Suppressor macrophage treated with lipopolysaccharide for 4 hours (primary cell): ENCODE measurements around the gene MEOX1.

Source experiments
- DNase-seq: peaks from one replicate; pipeline ENCODE4 v3.0.0-alpha.2; 2020

The MEOX1 gene

GRCh38 chr17:43652124-43652480, 9.6 kb downstream of the MEOX1 start:
- DNase-seq, result no peak

DNA sequence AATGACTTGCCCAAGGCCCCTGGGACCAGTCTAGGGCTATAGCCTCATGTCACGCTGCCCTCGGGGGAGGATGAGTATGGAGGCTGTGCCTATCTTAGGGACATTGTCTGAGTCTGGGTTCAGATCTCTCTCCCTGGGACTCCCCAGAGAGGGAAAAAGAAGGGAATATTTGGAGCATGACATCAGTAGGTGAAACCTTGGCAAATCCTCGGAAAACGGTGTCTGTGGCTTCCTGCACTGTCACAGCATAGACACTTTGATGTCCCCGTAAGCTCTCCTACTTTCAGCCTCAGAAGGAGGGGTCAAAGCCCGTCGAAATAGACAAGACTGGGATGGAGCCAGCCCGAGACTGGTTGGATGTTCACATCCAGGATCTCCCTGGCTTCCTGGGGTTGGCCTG, 11.3 kb downstream of the MEOX1 start:
- no peak for DNase-seq

DNA sequence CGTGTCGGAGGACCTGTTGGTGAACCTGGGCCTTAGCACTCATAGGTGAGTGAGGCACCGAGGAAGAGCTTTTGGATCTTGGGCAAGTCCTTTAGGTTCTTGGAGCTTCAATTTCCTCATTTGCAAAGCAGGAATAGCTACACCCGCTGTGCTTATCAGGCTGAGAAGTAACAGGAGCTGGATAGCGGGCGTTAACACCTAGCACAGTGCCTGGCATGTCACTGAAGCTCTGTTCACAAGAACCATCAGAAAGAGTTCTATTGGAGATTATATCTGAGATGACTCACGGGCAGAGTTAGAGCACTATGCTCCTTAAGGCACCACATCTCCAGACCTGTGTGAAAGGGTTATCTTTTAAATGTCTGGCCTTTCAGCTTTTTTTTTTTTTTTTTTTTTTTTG, 12.8 kb downstream of the MEOX1 start:
- DNase-seq, result no peak

DNA sequence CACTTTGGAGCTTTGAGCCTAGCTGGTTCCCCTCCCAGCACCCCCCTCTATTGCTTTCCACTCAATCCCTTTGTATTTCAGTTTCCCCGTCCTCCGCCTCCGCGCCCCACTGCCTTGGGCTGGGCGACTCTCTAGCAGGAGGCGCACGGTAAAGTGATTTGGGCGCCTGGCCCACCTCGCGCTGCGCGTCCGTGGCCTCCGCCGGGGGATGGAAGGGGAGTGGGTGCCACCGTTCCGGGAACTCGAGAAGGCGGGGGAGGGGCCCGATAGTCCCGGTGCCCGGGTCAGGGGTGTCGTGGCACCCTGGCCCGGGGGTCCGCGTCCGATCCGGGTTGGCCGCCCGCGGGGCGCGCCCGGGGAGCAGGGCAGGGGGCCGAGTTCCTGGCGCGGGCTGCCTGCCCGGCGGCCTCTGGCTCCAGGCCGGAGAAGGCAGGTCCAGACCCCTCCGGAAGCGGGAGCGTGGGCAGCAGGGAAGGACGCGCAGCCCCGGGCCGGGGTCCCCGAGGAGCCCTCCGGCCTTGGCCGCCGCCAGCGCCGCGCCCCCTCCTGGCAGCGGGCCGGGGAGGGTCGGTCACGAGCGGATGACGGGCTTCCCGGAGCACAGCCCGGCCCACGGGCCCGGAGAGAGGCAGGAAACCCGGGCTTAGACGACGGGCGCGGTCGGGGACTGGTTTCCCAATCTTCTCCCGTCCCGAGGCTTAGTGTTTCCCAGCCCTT, 15.8 kb downstream of the MEOX1 start:
- peak; percentile 83 for DNase-seq

DNA sequence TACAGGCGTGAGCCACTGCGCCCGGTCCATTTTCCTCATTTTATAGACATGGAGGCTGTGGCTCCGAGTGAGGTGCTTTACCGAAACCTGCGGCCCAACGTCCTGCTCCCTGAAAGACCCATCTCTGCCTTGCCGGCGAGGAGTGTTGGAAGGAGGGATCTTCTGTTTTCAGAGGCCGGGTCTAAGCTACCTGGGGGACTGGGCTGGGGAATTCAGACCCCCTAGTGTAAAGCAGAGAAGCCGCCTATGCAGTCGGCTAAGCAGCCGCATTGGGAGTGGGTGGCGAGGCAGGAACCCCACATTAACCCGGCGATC, 16.3 kb downstream of the MEOX1 start:
- no peak for DNase-seq

- DNase-seq, result no peak
These were observed 17.6 kb downstream of the MEOX1 start for GRCh38 chr17:43644081-43644480.

DNA sequence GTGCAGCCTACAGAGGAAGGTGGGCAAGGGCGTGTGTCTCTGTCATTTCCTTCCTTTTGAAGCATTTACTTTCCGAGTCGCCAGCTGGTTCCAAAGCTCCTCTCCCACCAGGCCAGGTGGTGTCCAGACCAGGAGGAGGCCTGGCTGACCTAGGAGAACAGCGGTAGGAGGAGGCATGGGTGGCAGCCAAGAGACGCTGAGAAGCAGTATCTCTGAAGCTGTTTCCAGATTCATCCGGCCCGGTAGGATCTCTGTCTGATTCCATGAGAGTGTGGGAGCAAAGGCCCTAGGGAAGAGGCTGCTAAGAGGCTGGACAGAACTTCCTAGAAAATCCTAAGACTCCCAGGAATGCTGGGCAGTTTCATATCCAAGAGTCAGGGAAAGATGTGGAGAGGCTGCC, 20.3 kb downstream of the MEOX1 start:
- no peak for DNase-seq

GRCh38 chr17:43640491-43641252, 21.1 kb downstream of the MEOX1 start:
- no peak for DNase-seq

DNA sequence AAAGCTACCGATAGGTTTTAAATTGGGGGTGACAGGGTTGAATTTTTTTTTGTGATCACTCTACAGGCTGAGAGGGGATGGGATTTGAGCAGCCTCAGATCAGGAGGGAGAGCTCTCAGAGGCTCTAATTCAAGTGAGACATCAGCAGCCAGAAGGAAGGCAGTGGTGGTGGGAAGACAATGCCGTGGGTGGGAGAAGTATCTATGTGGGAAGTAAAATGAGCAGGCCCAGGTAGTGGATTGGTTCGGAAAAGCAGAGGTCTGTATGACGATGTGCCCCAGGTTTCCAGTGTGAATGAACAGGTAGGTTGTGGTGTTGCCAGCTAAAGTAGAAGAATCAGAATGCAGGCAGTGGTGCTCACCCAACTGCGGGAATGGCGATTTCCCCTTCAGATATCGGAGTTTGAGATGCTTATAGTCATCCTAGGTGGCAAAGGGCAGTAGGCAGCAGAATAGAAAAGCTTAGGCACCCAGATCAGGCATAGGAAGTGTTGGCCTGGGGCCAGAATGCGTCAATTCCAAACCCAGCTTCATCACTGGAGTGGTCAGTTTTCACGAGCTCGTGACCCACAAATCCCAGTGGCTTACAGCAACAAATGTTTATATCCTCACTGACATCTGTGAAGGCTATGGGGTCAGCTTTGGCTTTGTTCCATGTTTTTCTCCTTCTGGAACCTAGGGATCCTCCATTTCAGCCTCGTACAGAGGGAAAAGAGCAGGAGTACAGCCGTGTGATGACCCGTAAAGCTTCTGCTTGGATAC, 24.0 kb downstream of the MEOX1 start:
- DNase-seq, result no peak

GRCh38 chr17:43636426-43636825, 25.3 kb downstream of the MEOX1 start:
- DNase-seq, result no peak

DNA sequence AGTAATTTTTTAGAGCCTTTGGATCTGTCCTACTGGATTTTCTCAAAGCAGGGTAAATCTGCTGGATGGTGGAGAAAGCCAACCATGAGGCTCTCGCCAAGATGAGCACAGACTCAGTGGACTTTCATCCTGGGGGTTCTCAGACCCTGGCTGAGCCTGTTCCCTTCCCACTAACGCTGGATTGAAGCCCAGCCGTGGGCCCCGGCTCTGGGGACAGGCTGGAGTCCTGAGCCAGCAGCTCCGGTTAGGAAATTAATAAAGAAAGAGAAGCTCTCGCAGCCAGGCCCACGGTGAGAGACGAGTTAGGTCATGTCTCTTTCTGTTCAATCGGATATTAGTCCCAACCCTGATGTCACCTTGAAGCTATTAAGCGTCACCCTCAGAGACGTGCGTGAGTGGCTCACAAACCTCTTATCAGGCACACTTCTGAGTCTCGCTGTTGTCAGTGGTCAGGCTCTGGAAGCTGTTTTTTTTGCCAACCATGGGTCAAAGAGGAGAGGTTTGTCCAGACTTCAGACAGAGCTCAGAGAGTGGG, 27.1 kb downstream of the MEOX1 start:
- no peak for DNase-seq

DNA sequence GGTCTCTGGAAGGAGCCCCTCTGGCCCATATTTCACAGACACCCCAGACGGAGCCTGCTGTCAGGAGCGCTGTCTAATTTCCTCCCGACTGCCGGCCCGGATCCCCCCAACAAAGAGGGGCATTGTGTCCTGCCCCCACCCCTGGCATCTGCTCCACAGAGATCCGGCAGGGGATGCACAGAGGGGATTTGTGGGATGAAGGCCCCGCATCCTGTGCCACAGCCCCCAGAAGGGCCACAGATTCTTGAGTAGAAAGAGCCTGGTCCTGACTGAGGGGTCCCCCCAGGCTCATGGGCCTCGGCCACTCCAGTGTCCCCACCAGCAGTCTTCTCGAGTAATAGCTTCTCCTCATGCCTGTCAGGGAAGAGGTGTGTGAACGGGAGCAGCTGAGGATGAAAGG, 29.5 kb downstream of the MEOX1 start:
- DNase-seq, result no peak

- no peak for DNase-seq
These were observed 30.3 kb downstream of the MEOX1 start for GRCh38 chr17:43631429-43631828.

DNA sequence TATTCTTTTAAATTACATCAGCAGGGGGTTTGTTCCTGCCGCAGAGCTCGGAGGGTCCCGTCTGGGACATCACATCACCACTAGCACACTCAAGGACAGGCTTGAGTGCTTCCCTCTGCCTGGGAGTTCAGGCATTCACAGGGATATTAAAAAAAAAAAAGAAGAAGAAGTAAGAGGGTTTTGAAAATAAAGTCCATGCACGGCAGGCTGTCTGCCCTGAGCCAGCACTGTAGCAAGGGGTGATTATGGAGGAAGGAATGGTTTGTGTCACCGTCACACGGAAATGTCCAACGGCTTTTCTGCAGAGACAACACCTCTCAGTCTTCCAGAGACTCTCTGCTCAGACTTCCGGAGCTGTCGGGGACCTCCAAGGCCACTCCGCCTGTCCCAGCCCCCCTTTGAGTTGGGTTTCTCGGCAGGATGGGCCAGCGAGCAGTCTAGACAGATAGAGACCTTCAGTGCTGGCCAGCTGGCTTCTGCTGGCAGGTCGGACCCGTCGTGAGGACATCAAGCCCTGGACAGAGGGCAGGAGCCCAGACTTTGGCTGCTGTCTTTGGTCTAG, 33.6 kb downstream of the MEOX1 start:
- DNase-seq, result no peak

DNA sequence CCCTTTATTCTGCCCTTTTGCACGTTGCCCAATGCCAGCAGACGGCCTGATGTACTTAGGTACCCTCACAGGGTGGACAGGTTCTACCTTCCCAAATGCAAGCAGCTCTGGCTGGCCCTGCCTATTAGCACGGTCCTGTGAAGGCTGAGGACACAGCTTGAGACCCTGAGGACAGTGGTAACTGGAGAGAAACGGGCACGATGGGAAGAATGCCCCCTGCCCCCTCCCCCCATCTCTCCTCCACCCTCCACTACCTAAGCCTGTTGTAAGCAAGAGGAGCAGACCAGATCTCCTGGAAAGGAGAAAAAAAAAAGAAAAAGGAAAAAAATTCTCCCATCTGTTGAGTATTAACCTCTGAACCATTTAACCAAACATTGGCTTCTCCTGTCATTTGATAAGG, 34.1 kb downstream of the MEOX1 start:
- DNase-seq, result no peak

DNA sequence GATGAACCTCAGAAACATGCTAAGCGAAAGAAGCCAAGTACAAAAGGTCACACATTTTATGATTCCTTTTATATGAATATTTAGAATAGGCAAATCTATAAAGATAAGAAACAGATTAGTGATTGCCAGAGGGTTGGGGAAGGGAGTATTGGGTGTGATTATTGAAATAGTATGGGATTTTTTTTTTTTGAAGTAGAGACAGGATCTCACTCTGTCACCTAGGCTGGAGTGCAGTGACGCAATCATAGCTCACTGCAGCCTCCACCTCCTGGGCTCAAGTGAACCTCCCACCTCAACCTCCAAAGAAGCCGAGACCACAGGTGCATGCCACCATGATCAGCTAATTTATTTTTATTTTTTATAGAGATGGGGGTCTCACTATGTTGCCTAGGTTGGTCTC, 35.7 kb downstream of the MEOX1 start:
- no peak for DNase-seq

- DNase-seq, result peak; percentile 11
These were observed 36.1 kb downstream of the MEOX1 start for GRCh38 chr17:43625606-43626005.

DNA sequence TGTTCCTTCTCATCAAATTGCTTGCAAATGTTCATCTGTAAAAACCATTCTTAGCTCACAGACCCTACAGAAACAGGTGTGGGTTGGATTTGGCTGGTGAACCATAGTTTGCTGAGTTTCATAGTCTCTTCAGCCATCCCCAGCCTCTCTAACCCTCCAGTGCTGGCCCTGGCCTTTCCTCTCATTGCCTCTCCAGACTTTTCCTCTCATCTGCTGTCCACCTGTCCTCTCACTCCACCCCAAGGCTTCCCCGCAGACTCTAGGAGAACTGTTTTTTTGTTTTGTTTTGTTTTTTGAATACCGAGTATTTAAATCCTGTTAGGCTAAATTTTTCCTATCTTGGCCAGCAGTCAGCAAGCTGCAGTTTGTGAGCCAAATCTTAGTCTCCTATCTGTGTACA, 41.1 kb downstream of the MEOX1 start:
- no peak for DNase-seq

- DNase-seq, result no peak
These were observed 41.6 kb downstream of the MEOX1 start for GRCh38 chr17:43620147-43620546.

DNA sequence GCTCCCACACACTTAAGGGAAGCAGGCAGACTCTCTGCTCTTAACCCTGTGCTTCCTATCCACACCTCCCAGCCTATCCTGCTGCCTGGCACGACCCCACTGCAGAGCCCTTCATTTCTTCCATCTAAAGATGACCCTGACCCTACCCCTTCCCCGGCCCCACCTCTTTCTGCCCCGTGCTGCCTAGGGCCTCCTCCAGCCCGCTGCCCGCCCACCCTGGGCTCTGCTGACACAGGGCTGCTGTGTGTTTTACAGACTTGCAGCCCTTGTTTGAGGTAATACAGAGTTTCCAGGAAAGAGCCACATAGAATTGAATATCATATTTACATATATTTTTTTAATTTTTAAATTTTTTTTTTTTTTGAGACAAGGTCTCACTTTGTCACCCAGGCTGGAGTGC, 42.0 kb downstream of the MEOX1 start:
- DNase-seq, result no peak

DNA sequence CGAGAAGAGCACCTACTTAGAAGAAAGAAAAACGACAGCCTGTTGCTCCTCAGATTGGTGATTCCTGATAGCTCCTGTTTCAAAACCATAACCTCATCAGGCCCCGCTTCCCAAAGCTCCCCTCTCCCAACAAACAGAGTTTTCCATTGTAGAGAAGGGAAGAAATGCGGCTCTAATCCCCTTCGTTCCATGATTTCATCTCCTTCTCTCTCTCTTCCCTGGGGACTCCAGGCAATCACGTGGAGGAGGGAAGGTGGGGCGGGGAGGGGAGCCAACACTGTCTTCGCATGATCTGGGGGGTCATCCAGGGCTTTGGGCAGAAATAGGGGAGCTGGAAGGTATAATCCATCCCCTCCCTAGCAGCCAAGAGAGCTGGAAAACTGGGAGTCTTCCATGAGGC, 43.4 kb downstream of the MEOX1 start:
- DNase-seq, result no peak

GRCh38 chr17:43616852-43617251, 44.9 kb downstream of the MEOX1 start:
- DNase-seq, result no peak

DNA sequence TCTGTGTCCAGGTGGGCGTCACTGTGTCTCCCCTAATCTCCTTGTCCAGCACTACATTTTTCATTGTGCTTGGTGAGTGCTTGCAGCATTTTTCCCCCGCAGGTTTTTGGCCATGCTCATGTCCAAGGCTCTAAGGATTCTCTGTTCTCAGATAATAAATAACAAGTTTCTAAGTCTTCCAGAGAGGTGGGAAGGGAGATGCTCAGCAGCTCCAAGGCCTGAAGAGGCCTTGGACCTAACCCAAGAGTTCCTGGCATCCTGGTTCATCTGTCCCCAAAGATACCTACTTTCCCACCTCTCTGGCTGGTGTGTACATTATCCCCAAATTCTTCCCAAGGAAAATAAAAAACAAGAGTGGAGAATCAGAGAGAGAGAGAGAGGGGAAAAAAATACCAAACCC, 45.3 kb downstream of the MEOX1 start:
- no peak for DNase-seq

GRCh38 chr17:43616029-43616351, 45.7 kb downstream of the MEOX1 start:
- DNase-seq, result no peak
